OCI-LY1 (cell line): Measurements from ENCODE around the gene GALNT7.

ENCODE experiments used
- H2AFZ ChIP-seq: fragments of 200-600 bp; sonication (generic), shearing (Covaris generic); 2 replicates; pipeline ENCODE4 v1.6.0; 2014; ENCODE audit warnings: antibody characterized with exemption, mild to moderate bottlenecking, low read length
- H3F3A ChIP-seq: fragments of 200-600 bp; sonication (generic), shearing (Covaris generic); 2 replicates; pipeline ENCODE4 v1.6.0; 2014; ENCODE audit warnings: mild to moderate bottlenecking, antibody characterized with exemption, low read length, moderate library complexity; ENCODE audit not compliant: insufficient read depth
- H3K27ac ChIP-seq: fragments of 200-600 bp; sonication (generic); 2 replicates; pipeline ENCODE4 v1.5.1; 2014; ENCODE audit warnings: low read length, mixed run types, mild to moderate bottlenecking, low read depth; ENCODE audit not compliant: poor library complexity, severe bottlenecking
- H3K27me3 ChIP-seq: fragments of 200-600 bp; sonication (generic); 2 replicates; pipeline ENCODE4 v1.6.0; 2014; ENCODE audit warnings: antibody characterized with exemption, mild to moderate bottlenecking, low read length, moderate library complexity; ENCODE audit not compliant: insufficient read depth
- H3K36me3 ChIP-seq: fragments of 200-600 bp; sonication (generic); 2 replicates; pipeline ENCODE4 v1.6.1; 2014; ENCODE audit warnings: mild to moderate bottlenecking, antibody characterized with exemption, low read length, moderate library complexity, mixed read lengths; ENCODE audit not compliant: insufficient read depth
- H3K4me1 ChIP-seq: fragments of 200-600 bp; sonication (generic); 2 replicates; pipeline ENCODE4 v1.5.1; 2014; ENCODE audit warnings: mild to moderate bottlenecking, low read length, moderate library complexity; ENCODE audit not compliant: insufficient read depth, severe bottlenecking
- H3K4me2 ChIP-seq: fragments of 200-600 bp; sonication (generic), shearing (Covaris generic); 2 replicates; pipeline ENCODE4 v1.6.1; 2014; ENCODE audit warnings: low read length
- H3K4me3 ChIP-seq: fragments of 200-600 bp; sonication (generic); 2 replicates; pipeline ENCODE4 v1.5.1; 2014; ENCODE audit warnings: low read length, low read depth, mild to moderate bottlenecking, mixed read lengths; ENCODE audit not compliant: poor library complexity, severe bottlenecking
- H3K79me2 ChIP-seq: fragments of 200-600 bp; shearing (Covaris generic); 2 replicates; pipeline ENCODE4 v1.6.1; 2016; ENCODE audit warnings: mixed run types, low read length, mixed read lengths; ENCODE audit not compliant: insufficient read depth
- H3K9ac ChIP-seq: fragments of 200-600 bp; sonication (generic), shearing (Covaris generic); 2 replicates; pipeline ENCODE4 v1.6.1; 2014; ENCODE audit warnings: mild to moderate bottlenecking, low read length, mixed read lengths
- H3K9me2 ChIP-seq: fragments of 200-600 bp; sonication (generic), shearing (Covaris generic); 2 replicates; pipeline ENCODE4 v1.6.1; 2014; ENCODE audit warnings: low read depth, mild to moderate bottlenecking, low read length, mixed read lengths
- H3K9me3 ChIP-seq: fragments of 200-600 bp; shearing (Covaris generic); 2 replicates; pipeline ENCODE4 v1.6.1; 2014; ENCODE audit warnings: low read length, mixed read lengths
- H4K20me1 ChIP-seq: fragments of 200-600 bp; sonication (generic), shearing (Covaris generic); 2 replicates; pipeline ENCODE4 v1.6.0; 2016; ENCODE audit warnings: mild to moderate bottlenecking, low read length; ENCODE audit not compliant: insufficient read depth
- CTCF ChIP-seq: fragments of 200-600 bp; sonication (generic), shearing (Covaris generic); IDR thresholded peaks from 2 replicates; pipeline ENCODE4 v1.5.1; 2017; ENCODE audit warnings: mild to moderate bottlenecking, antibody characterized with exemption, low read length, moderate library complexity, mixed read lengths
- EZH2 ChIP-seq: fragments of 200-600 bp; sonication (generic), shearing (Covaris generic); IDR thresholded peaks from 2 replicates; pipeline ENCODE4 v1.8.0; 2017; ENCODE audit warnings: borderline replicate concordance, mixed run types, mild to moderate bottlenecking, antibody characterized with exemption, low read length, moderate library complexity, mixed read lengths

Gene GALNT7

DNA sequence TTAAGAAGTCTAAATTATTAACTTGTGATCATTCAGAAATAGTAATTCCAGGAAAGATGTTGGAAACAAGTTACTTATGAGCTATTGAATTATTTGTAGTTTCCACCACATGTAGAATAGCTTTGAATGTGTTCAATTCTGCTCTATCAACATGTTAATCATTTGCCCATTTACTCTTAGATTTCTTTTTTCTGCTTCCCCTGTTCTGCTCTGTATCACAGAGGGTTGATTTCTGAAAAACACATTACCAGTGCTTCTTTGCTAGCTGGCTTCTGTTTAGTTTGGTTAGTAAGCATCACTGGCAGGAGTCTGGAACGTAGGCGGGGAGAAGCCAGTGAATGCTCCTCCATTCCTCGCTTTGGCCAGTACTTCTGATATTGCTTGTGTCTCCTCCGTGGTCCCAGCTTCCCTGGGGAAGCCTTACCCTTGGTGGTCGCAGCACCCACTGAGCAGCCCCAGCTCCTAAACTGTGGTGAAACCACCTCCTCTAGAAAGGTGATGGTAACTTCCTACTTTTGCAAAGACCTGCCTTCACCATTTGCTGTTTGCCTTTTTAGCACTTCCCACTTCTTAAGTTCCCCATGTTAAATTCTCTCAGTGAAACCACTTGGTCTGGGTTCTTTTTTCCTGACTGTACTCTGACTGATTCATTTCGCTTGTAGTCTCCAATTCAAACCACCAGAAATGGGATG lies 40.3 kb upstream of the GALNT7 start:
- H2AFZ ChIP-seq = no peak overlapping the region
- TF ChIP-seq CTCF (no peak), EZH2 (no peak)

GRCh38 chr4:173130687-173131086 lies 37.9 kb upstream of the GALNT7 start:
- Histone ChIP-seq H3K9ac (no peak overlapping the region), H3K4me1 (peaks cover 6% of the 10 kb centered on the region), H3F3A (no peaks in the 10 kb centered on the region), H3K27ac (no peak overlapping the region), H3K4me2 (no peak overlapping the region), H3K79me2 (no peaks in the 10 kb centered on the region), H3K27me3 (no peaks in the 10 kb centered on the region), H3K36me3 (no peaks in the 10 kb centered on the region), H4K20me1 (no peaks in the 10 kb centered on the region), H3K9me2 (no peaks in the 10 kb centered on the region), H3K4me3 (no peak overlapping the region), H3K9me3 (no peaks in the 10 kb centered on the region), H2AFZ (no peak overlapping the region)
- TF ChIP-seq CTCF = no peak
- TF ChIP-seq EZH2 = no peak

More for the DNA sequence above, 40.3 kb upstream of the GALNT7 start:
- no peaks in the 10 kb centered on the region for H3K27me3 ChIP-seq
- H3K4me1 ChIP-seq = peaks cover 6% of the 10 kb centered on the region
- H3K36me3 ChIP-seq = no peaks in the 10 kb centered on the region
- no peak overlapping the region for H3K27ac ChIP-seq
- no peak overlapping the region for H3K4me3 ChIP-seq
- H3K9ac ChIP-seq = no peak overlapping the region
- H3K79me2 ChIP-seq = no peaks in the 10 kb centered on the region
- no peaks in the 10 kb centered on the region for H3F3A ChIP-seq
- no peaks in the 10 kb centered on the region for H4K20me1 ChIP-seq
- H3K9me3 ChIP-seq = no peaks in the 10 kb centered on the region
- H3K4me2 ChIP-seq = no peak overlapping the region
- H3K9me2 ChIP-seq = no peaks in the 10 kb centered on the region

GRCh38 chr4:173134426-173134825 lies 34.2 kb upstream of the GALNT7 start:
- H2AFZ ChIP-seq = no peak overlapping the region
- no peaks in the 10 kb centered on the region for H3F3A ChIP-seq
- no peaks in the 10 kb centered on the region for H3K79me2 ChIP-seq
- no peak overlapping the region for H3K4me3 ChIP-seq
- no peaks in the 10 kb centered on the region for H3K4me1 ChIP-seq
- TF ChIP-seq EZH2 (no peak), CTCF (no peak)
- no peaks in the 10 kb centered on the region for H3K36me3 ChIP-seq
- H3K27me3 ChIP-seq = no peaks in the 10 kb centered on the region
- H3K9me3 ChIP-seq = no peaks in the 10 kb centered on the region
- no peak overlapping the region for H3K9ac ChIP-seq
- no peak overlapping the region for H3K27ac ChIP-seq
- no peaks in the 10 kb centered on the region for H4K20me1 ChIP-seq
- H3K4me2 ChIP-seq = no peak overlapping the region
- no peaks in the 10 kb centered on the region for H3K9me2 ChIP-seq
